ENCODE data around the gene LMNTD2.

The LMNTD2 gene

DNA sequence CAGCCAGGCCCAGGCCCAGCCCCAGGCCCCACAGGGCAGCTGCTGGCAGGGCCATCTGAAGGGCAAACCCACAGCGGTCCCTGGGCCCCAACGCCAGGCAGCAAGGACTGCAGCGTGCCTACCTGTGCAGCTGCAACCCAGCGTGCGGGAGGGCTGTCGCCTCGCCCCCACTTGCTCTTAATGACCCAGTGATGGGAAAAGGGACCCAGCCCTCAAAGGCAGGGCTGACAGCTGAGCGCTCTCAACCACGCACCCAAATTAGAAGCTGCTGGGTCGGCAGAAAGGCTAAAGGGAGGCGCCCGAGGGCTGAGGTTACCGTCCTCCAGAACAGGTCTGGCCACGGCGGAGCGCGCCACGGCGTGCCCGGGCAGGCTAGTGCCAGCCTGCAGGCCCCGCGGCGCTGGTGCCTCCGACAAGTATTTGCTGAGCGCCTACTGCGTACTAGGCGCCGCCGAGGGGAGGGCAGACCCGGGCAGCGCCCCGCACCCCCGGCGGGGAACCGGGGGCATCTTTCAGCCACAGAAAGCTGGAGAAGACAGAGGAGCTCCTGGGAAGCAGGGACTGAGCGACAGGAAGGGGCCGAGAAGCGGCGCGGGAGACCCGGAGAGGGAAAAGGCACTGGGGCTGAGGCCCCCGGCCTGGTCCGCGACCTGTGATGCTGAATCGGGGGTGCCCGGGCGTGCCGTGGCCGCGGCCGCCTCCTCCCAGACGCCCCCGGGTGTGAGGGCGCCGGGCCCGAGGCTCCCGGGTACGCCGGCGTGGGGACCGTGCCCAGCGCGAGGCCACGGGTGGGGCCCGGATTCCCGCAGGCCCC lies 25.9 kb downstream of the LMNTD2 start:
- no peaks in the 10 kb centered on the region for H3K9me3 ChIP-seq (replicated peaks; ENCODE audit: low read length)
- peaks cover 23% of the 10 kb centered on the region for H3K36me3 ChIP-seq (ENCODE audit: insufficient read depth, low read length)
- H3K4me1 ChIP-seq (ENCODE audit: control insufficient read depth, insufficient read depth, low read length), result peaks cover 24% of the 10 kb centered on the region
- no peaks in the 10 kb centered on the region for H3K27me3 ChIP-seq (ENCODE audit: control insufficient read depth, insufficient read depth, low read length)
- peak overlapping the region; percentile 87 for H3K4me2 ChIP-seq (ENCODE audit: low read length)
- H3K4me3 ChIP-seq (ENCODE audit: low read length), result peak overlapping the region; percentile 98
- H3K9ac ChIP-seq (ENCODE audit: low read depth, low read length), result peak overlapping the region; percentile 87

DNA sequence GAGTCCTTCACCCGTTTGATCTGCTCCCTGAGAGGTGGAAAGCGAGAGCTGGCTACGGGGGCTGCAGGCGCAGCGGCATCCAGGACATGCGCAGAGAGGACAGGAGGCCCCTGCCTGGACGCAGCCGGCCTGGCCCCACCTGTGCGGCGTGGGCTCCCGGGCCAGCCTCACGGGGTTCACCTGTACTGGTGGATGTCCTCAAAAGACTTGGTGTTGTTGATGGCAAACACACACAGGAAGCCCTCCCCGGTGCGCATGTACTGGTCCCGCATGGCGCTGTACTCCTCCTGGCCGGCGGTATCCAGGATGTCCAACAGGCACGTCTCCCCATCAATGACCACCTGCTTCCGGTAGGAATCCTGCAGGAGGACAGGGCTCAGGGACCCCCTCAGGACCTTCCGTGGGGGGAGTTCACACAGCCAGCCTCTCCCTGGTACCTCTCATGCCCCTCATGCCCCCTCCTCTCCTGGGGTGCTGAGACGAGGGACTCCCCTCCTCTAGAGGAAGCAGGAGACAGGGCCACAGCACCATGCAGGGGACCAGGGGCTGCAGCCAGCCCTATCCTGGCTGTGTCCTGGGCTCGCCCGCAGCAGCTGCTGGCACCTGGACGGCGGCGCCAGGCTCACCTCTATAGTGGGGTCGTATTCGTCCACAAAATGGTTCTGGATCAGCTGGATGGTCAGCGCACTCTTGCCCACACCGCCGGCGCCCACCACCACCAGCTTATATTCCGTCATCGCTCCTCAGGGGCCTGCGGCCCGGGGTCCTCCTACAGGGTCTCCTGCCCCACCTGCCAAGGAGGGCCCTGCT lies 26.7 kb downstream of the LMNTD2 start:
- Histone ChIP-seq H3K4me1 (ENCODE audit: control insufficient read depth, insufficient read depth, low read length) (peaks cover 28% of the 10 kb centered on the region), H3K36me3 (ENCODE audit: insufficient read depth, low read length) (peaks cover 23% of the 10 kb centered on the region), H3K4me3 (ENCODE audit: low read length) (peak overlapping the region; percentile 98), H3K9ac (ENCODE audit: low read depth, low read length) (peak overlapping the region; percentile 87), H3K27me3 (ENCODE audit: control insufficient read depth, insufficient read depth, low read length) (no peaks in the 10 kb centered on the region), H3K9me3 (replicated peaks; ENCODE audit: low read length) (no peaks in the 10 kb centered on the region), H3K4me2 (ENCODE audit: low read length) (peak overlapping the region; percentile 87)

DNA sequence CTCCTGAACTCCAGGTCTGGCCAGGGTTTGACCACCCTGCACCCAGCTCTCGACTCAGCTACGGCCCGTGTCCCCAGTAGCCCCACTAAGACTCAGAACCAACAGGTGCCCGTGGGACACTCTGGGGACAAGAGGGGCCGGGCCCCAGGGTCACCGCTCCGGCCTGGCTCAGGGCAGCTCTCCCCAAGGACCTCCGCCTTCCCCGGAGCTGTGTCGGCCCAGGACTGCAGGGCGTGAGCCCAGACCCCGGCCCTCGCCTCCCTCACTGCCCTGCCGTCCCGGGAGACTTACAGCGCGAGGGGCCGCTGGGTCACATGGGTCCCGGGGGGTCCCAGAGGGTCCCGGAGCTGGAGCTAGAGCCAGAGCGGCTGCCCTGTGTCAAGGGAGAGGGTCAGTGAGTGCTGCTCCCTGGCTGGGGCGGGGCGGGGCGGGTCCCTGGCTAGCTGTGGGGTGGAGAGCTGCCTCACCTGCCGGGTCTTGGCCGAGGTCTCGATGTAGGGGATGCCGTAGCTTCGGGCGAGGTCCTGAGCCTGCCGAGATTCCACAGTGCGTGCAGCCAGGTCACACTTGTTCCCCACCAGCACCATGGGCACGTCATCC lies 27.5 kb downstream of the LMNTD2 start:
- H3K36me3 ChIP-seq (ENCODE audit: insufficient read depth, low read length), result peaks cover 23% of the 10 kb centered on the region
- H3K4me3 ChIP-seq (ENCODE audit: low read length), result no peak overlapping the region
- H3K27me3 ChIP-seq (ENCODE audit: control insufficient read depth, insufficient read depth, low read length), result no peaks in the 10 kb centered on the region
- no peak overlapping the region for H3K9ac ChIP-seq (ENCODE audit: low read depth, low read length)
- no peak overlapping the region for H3K4me2 ChIP-seq (ENCODE audit: low read length)
- H3K4me1 ChIP-seq (ENCODE audit: control insufficient read depth, insufficient read depth, low read length), result peaks cover 31% of the 10 kb centered on the region
- no peaks in the 10 kb centered on the region for H3K9me3 ChIP-seq (replicated peaks; ENCODE audit: low read length)

- Histone ChIP-seq H3K9me3 (replicated peaks; ENCODE audit: low read length) (no peaks in the 10 kb centered on the region), H3K4me1 (ENCODE audit: control insufficient read depth, insufficient read depth, low read length) (peaks cover 30% of the 10 kb centered on the region), H3K9ac (ENCODE audit: low read depth, low read length) (no peak overlapping the region), H3K36me3 (ENCODE audit: insufficient read depth, low read length) (peaks cover 23% of the 10 kb centered on the region), H3K4me2 (ENCODE audit: low read length) (no peak overlapping the region), H3K27me3 (ENCODE audit: control insufficient read depth, insufficient read depth, low read length) (no peaks in the 10 kb centered on the region), H3K4me3 (ENCODE audit: low read length) (no peak overlapping the region)
Observed at GRCh38 chr11:532527-532985, 28.0 kb downstream of the LMNTD2 start.

DNA sequence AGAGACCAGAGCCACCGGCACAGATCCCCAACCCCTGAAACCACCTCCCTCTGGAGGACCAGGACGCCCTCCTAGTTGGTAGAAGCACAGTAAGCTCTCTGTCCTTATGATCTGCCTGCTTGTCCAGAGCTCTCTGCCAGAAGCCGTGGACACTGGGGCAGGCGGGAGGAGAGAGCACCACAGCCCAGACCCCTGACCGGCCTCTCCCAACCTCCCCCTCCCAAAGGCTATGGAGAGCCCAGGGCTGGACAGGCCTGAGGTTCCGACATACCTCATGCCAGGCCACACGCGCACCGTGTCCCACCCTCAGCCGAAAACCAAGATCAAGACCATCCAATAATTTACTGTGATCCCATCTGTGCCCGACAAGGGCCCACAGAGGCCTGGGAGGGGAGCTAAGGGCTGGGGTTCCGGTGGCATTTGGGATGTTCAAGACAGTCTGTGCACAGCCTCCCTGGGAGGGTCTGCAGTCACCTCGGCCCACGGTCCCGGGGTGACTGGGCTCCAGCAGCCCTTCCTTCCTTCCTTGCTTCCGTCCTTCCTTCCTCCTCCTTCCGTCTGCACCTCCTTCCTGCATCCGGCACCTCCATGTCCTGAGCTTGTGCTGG lies 28.5 kb downstream of the LMNTD2 start:
- Histone ChIP-seq H3K9me3 (replicated peaks; ENCODE audit: low read length) (no peaks in the 10 kb centered on the region), H3K27me3 (ENCODE audit: control insufficient read depth, insufficient read depth, low read length) (no peaks in the 10 kb centered on the region), H3K36me3 (ENCODE audit: insufficient read depth, low read length) (peaks cover 23% of the 10 kb centered on the region), H3K4me2 (ENCODE audit: low read length) (no peak overlapping the region), H3K9ac (ENCODE audit: low read depth, low read length) (no peak overlapping the region), H3K4me1 (ENCODE audit: control insufficient read depth, insufficient read depth, low read length) (peaks cover 24% of the 10 kb centered on the region), H3K4me3 (ENCODE audit: low read length) (no peak overlapping the region)

DNA sequence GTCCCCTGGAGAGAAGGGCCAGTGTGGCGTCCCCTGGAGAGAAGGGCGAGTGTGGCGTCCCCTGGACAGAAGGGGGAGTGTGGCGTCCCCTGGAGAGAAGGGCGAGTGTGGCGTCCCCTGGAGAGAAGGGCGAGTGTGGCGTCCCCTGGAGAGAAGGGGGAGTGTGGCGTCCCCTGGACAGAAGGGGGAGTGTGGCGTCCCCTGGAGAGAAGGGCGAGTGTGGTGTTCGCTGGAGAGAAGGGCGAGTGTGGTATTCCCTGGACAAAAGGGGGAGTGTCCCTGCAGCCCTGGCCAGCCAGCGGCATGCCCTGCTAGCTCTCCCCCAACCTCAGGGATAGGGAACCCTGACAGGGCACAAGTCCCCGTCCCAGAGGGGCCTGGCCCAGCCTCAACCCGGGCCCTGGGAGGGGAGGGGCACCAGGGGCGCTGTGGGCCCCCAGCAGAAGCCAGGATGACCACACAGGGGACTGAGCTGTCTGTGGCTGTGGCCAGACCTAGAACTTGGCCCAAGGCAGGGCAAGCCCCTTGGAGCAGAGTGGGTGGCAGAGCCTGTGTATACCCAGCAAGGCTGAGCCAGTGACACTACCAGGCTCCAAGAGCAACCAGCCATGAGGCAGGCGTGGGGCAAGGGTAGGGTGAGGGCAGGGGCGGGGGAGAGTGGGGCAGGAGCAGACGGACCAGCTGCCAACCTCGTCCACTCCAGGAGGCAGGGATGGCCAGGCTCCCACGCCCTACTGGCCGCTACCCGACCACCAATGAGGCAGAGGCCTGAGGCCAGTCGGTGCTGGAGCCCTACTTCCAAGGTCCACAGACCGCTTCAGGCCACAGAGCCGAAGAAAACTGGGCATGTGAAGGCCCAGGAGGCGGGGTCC lies 29.3 kb downstream of the LMNTD2 start:
- no peak overlapping the region for H3K9ac ChIP-seq (ENCODE audit: low read depth, low read length)
- H3K4me2 ChIP-seq (ENCODE audit: low read length), result no peak overlapping the region
- no peaks in the 10 kb centered on the region for H3K9me3 ChIP-seq (replicated peaks; ENCODE audit: low read length)
- peaks cover 18% of the 10 kb centered on the region for H3K4me1 ChIP-seq (ENCODE audit: control insufficient read depth, insufficient read depth, low read length)
- no peak overlapping the region for H3K4me3 ChIP-seq (ENCODE audit: low read length)
- H3K27me3 ChIP-seq (ENCODE audit: control insufficient read depth, insufficient read depth, low read length), result no peaks in the 10 kb centered on the region
- peaks cover 23% of the 10 kb centered on the region for H3K36me3 ChIP-seq (ENCODE audit: insufficient read depth, low read length)

DNA sequence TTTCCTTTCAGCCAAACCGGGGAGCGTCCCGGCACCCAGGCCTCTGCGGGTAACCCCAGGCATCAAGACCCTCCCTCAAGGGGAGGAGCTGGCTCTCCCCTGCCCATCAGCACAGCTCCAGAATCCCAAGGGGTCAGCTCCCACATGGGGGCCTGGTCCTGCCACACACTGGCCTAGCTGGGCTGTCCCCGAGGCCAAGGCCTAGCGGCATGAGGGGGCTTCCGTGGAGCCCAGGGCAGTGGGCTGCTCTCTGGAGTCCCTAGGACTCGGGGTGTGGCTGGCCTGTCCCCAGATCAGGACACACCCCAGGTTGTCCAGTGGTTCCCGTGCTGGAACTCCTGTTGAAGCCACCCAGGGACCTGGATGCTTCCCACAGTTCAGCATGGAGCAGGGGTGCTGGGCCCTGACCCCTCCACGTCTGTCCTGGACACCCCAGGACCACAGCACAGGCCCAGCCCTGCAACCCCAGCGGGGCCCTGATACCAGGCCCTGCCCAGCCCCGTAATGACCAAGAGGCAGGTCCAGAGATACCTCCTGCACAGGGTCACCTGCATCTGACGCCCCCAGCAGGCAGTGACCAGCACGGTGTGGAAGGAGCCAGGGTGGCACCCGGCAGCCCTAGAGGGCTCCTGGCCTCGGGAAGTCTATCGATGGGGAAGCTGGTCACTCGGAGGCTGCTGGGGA lies 30.7 kb downstream of the LMNTD2 start:
- peaks cover 14% of the 10 kb centered on the region for H3K4me1 ChIP-seq (ENCODE audit: control insufficient read depth, insufficient read depth, low read length)
- no peak overlapping the region for H3K4me3 ChIP-seq (ENCODE audit: low read length)
- H3K27me3 ChIP-seq (ENCODE audit: control insufficient read depth, insufficient read depth, low read length), result no peaks in the 10 kb centered on the region
- H3K36me3 ChIP-seq (ENCODE audit: insufficient read depth, low read length), result peaks cover 23% of the 10 kb centered on the region
- H3K9ac ChIP-seq (ENCODE audit: low read depth, low read length), result no peak overlapping the region
- H3K9me3 ChIP-seq (replicated peaks; ENCODE audit: low read length), result no peaks in the 10 kb centered on the region
- H3K4me2 ChIP-seq (ENCODE audit: low read length), result no peak overlapping the region

DNA sequence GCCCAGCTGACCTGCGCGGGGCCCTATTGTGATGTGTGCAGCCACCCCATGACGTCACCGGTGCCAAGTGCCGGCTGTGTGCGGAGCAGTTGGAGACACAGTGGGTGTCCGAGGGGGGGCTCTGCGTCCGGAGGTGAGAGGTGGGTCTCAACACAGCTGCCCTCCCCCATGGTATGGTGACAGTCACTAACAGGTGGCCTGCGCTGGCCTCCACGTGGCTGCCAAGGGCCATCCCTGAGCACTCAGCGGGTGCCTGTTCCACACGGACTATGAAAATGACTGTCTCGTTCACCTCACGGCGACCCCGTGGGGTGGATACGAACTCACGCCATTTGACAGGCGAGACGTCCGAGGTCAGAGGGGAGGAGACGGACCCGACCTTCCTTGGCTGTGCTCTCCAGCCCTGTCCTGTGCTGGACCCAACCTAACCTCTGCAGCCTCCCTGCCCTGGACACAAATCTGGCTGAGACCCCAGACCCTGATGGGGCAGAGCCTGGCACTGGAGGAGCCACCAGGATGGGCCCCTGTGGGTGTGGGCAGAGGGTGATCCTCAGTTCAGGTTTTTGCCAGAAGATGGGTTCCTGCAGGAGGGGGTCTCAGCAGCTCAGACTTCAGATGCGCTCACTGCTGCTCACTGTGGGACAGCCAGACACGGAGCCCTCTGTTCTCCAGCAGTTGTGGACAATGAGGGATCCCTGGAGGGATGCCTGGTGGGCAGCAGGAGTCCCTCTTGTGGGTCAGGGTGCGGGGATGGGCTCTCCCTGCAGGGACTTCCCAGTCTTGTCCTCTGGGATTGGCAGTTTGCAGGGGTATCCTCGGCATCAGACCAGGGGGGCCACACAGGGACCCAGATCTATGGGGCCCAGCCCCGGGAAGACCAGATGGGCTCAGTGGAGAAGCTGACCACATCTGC lies 31.5 kb downstream of the LMNTD2 start:
- Histone ChIP-seq H3K4me3 (ENCODE audit: low read length) (no peak overlapping the region), H3K4me1 (ENCODE audit: control insufficient read depth, insufficient read depth, low read length) (peaks cover 11% of the 10 kb centered on the region), H3K9me3 (replicated peaks; ENCODE audit: low read length) (no peaks in the 10 kb centered on the region), H3K27me3 (ENCODE audit: control insufficient read depth, insufficient read depth, low read length) (no peaks in the 10 kb centered on the region), H3K4me2 (ENCODE audit: low read length) (no peak overlapping the region), H3K9ac (ENCODE audit: low read depth, low read length) (no peak overlapping the region), H3K36me3 (ENCODE audit: insufficient read depth, low read length) (peaks cover 23% of the 10 kb centered on the region)

DNA sequence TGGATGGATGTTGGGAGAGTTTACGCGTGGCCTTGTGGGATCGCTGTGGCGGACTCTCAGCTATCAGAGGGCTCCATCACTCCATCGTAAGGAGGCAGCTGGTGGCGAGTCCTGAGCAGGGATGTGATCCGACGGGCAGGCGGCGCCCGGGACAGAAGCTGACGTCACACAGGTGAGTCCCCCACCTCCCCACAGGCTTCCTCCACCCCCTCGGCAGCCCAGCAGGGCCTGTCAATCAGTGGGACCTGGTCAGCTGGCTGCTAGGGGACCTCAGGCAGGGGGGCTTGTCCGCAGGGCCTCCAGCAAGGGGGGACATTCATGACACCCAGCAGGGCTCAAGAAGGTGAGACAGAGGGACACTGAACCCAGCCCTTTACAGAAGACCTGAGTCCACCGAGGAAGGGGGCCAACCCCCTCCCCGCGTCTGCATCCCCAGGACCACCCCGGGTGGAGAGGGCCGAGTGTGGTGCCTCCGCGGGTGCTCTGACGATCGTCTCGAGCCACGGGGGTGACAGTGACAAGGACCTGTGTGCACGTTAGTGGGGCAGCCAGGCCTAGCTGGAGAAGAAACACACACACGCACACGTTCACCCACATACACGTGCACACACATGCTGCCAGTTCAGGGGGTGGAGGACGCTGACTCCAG lies 32.2 kb downstream of the LMNTD2 start:
- no peaks in the 10 kb centered on the region for H3K9me3 ChIP-seq (replicated peaks; ENCODE audit: low read length)
- H3K4me1 ChIP-seq (ENCODE audit: control insufficient read depth, insufficient read depth, low read length), result peaks cover 8% of the 10 kb centered on the region
- peaks cover 16% of the 10 kb centered on the region for H3K36me3 ChIP-seq (ENCODE audit: insufficient read depth, low read length)
- H3K27me3 ChIP-seq (ENCODE audit: control insufficient read depth, insufficient read depth, low read length), result no peaks in the 10 kb centered on the region
- no peak overlapping the region for H3K4me3 ChIP-seq (ENCODE audit: low read length)
- H3K4me2 ChIP-seq (ENCODE audit: low read length), result no peak overlapping the region
- no peak overlapping the region for H3K9ac ChIP-seq (ENCODE audit: low read depth, low read length)

Data from skeletal muscle satellite cell (primary cell).